Measurements from ENCODE around the gene CLSTN2. TPM values are rescaled to one million over a fixed set of nuclear protein-coding genes. Genes with fewer than 3 reads are reported as not detected.

Gene CLSTN2
- total and polyA plus RNA-seq, 2 of the 8 experiments (the other 6 are each of a cell fraction or from before 2014, with no cell fraction given), result 0.39 to 0.52 TPM

- POLR2A ChIA-PET (ENCODE audit: partially characterized antibody), result no interaction called here
- H3K9ac ChIP-seq (replicated peaks in 1 of 4; ENCODE audit: extremely low read depth in 1 of 4, low read depth in 3 of 4, low read length in 3 of 4), result no peak overlapping the region
- WGBS, 2 experiments (ENCODE audit: extremely low coverage in 1 of 2, insufficient coverage in 1 of 2, insufficient read length in 1 of 2, insufficient replicate concordance in 2 of 2, low coverage in 1 of 2, low lambda C conversion rate in 2 of 2, missing lambda C conversion rate in 1 of 2), result 94% methylated on average over 2 of the region's 2 CpGs; no CpG with 5 or more reads in 1 of the 2 experiments
- TF ChIP-seq EGR1 (IDR thresholded peaks at IDR 0.05; ENCODE audit: borderline replicate concordance, low read depth, low read length) (no peak), RXRA (IDR thresholded peaks at IDR 0.05; ENCODE audit: insufficient read depth, low read depth, low read length) (no peak), RNF2 (IDR thresholded peaks at IDR 0.05; ENCODE audit: borderline replicate concordance, low read depth, low read length, missing control alignments, poor library complexity, severe bottlenecking) (no peak), CREB1 (IDR thresholded peaks at IDR 0.05) (no peak), TAF1 (IDR thresholded peaks at IDR 0.05; ENCODE audit: low read depth, low read length) (no peak), POU5F1 (IDR thresholded peaks at IDR 0.05; ENCODE audit: low read depth, low read length) (no peak), CEBPB (IDR thresholded peaks at IDR 0.05; ENCODE audit: low read depth, low read length) (no peak), RAD21 (IDR thresholded peaks at IDR 0.05 in 1 of 2, conservative IDR thresholded peaks at IDR 0.05 in 1 of 2; ENCODE audit: low read depth in 2 of 2, low read length in 2 of 2) (no peak), CTBP2 (IDR thresholded peaks at IDR 0.05; ENCODE audit: borderline replicate concordance, insufficient read depth, insufficient read length, low read length) (no peak), NANOG (IDR thresholded peaks at IDR 0.05; ENCODE audit: insufficient read depth, low read depth, low read length, poor library complexity, severe bottlenecking) (no peak), PHF8 (conservative IDR thresholded peaks at IDR 0.05; ENCODE audit: low read depth, low read length) (no peak), MAX (IDR thresholded peaks at IDR 0.05) (no peak), TBP (IDR thresholded peaks at IDR 0.05; ENCODE audit: low read depth, low read length) (no peak), SP4 (IDR thresholded peaks at IDR 0.05; ENCODE audit: low read length) (no peak)
Observed at GRCh38 chr3:140387244-140387643, 452.3 kb downstream of the CLSTN2 start.

More at GRCh38 chr3:140387244-140387643, 452.3 kb downstream of the CLSTN2 start:
- Histone ChIP-seq H2BK5ac (ENCODE audit: low read depth, low read length) (no peak overlapping the region), H2BK15ac (ENCODE audit: low read length) (no peak overlapping the region), H3K23ac (ENCODE audit: insufficient read length) (no peak overlapping the region), H3K9me3 (ENCODE audit: insufficient read depth in 2 of 2, low read depth in 1 of 2, low read length in 1 of 2) (no peaks in the 10 kb centered on the region), H3K79me2 (ENCODE audit: control insufficient read depth in 1 of 2, insufficient read depth in 2 of 2, low read length in 2 of 2) (no peaks in the 10 kb centered on the region), H4K20me1 (replicated peaks in 1 of 2; ENCODE audit: control insufficient read depth in 1 of 2, insufficient read depth in 2 of 2, low read length in 2 of 2) (no peaks in the 10 kb centered on the region), H3K27ac (ENCODE audit: low read depth, low read length) (no peak overlapping the region), H4K5ac (ENCODE audit: insufficient read length, low read depth, low read length) (no peak overlapping the region), H2BK120ac (replicated peaks; ENCODE audit: low read depth, low read length) (no peak overlapping the region), H3K23me2 (ENCODE audit: low read depth, low read length) (no peaks in the 10 kb centered on the region), H3K4ac (replicated peaks; ENCODE audit: insufficient read length, low read depth, low read length) (no peak overlapping the region), H2AK5ac (ENCODE audit: low read depth, low read length) (no peak overlapping the region), H3K56ac (replicated peaks; ENCODE audit: insufficient read length, low read depth, low read length) (no peak overlapping the region), H3K36me3 (ENCODE audit: control insufficient read depth in 2 of 4, insufficient read depth in 4 of 4, low read length in 3 of 4) (no peaks in the 10 kb centered on the region), H3K79me1 (ENCODE audit: low read depth, low read length) (no peaks in the 10 kb centered on the region), H3K4me1 (replicated peaks in 1 of 4; ENCODE audit: control insufficient read depth in 3 of 4, insufficient read depth in 4 of 4, low read length in 3 of 4) (peaks cover 0 to 5% (median 2%) of the 10 kb centered on the region in 4 experiments; a peak in 2 of 7 replicates), H3K4me3 (ENCODE audit: extremely low read depth in 1 of 4, insufficient read depth in 2 of 4, low read depth in 3 of 4, low read length in 4 of 4) (no peak overlapping the region), H3K18ac (ENCODE audit: extremely low read depth, low read length) (no peak overlapping the region), H2BK20ac (ENCODE audit: low read length) (no peak overlapping the region), H3K27me3 (replicated peaks in 1 of 4; ENCODE audit: control insufficient read depth in 3 of 4, extremely low read depth in 1 of 4, insufficient read depth in 3 of 4, low read length in 3 of 4) (no peaks in the 10 kb centered on the region), H4K8ac (ENCODE audit: extremely low read depth, insufficient read depth, low read length) (no peak overlapping the region), H4K91ac (replicated peaks; ENCODE audit: insufficient read length, low read length) (no peak overlapping the region), H3K14ac (ENCODE audit: insufficient read length) (no peak overlapping the region), H2BK12ac (ENCODE audit: low read depth, low read length) (no peak overlapping the region), H3K4me2 (ENCODE audit: insufficient read depth in 1 of 2, low read depth in 2 of 2, low read length in 2 of 2) (no peak overlapping the region), H2AFZ (ENCODE audit: low read length) (no peak overlapping the region)
- FAIRE-seq (no peak), DNase-seq (ENCODE audit: low read depth in 1 of 2, low spot score in 2 of 2) (no peak)
- CTCF ChIA-PET (ENCODE audit: partially characterized antibody), result interaction anchor here (1.1 to 1.2 kb wide), 2 partner anchors 14 to 210 kb away, joined by 3 to 4 read pairs; no protein-coding TSS in a partner anchor

All from H1 (cell line).